ES-I3 (cell line): ENCODE results near the gene NAPA.

Experiments
- H3K36me3 ChIP-seq: 2 replicates; pipeline ENCODE4 v1.6.1; 2013; ENCODE audit warnings: mild to moderate bottlenecking, low read length, control low read depth, moderate library complexity; ENCODE audit not compliant: insufficient read depth
- H3K4me1 ChIP-seq: 2 replicates; pipeline ENCODE4 v1.6.1; 2013; ENCODE audit warnings: mild to moderate bottlenecking, control low read depth, low read length; ENCODE audit not compliant: insufficient read depth
- H3K9ac ChIP-seq: 2 replicates; pipeline ENCODE4 v1.6.1; 2013; ENCODE audit warnings: low read depth, mild to moderate bottlenecking, low read length, moderate library complexity
- H3K9me3 ChIP-seq: 2 replicates; pipeline ENCODE4 v1.6.1; 2013; ENCODE audit warnings: mild to moderate bottlenecking, low read length, moderate library complexity; ENCODE audit not compliant: control insufficient read depth, insufficient read depth

Gene NAPA

DNA sequence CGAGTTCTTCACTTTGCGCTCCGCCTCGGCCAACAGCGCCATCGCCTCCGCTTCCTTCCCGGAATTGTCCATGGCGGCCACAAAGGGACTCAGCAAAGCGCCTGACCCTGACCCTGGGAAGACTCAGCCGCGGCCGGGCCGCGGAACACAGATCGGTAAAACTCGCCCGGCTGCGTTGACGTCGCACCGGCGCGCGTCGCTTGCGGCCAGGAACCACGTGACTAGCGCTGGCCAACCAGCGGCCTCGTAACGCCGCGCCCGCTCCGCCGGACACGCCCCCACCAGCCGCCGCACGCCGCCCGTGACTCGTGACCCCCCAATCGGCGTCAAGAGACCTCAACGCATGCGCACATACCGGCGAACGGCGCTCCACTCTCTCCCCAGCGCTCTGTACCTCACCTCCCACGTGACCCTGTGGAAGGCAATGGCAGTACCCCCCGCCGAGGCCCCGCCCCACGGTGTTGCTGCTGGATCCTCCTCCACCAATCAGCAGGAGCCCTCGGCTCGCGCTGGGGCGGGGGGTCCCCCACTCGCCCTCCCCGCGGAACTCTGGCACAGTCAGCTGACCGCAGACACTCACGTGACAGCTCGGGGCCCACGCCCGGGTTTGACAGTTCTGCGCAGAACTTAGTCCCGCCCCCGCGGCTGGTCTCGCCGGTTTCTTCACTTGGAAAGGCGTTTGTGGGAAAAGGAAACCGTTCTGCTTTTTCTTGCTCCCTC is at the start of gene NAPA:
NAPA (minus strand) TSS at position 195 of the 720 bp plus-strand sequence; CDS start at position 72, 123 bp downstream.
- H3K4me1 ChIP-seq = peaks cover 10% of the 10 kb centered on the region
- peak within 1 kb of the TSS; percentile 89 for H3K9ac ChIP-seq
- H3K36me3 ChIP-seq = no peaks in the 10 kb centered on the region
- H3K9me3 ChIP-seq = no peaks in the 10 kb centered on the region

DNA sequence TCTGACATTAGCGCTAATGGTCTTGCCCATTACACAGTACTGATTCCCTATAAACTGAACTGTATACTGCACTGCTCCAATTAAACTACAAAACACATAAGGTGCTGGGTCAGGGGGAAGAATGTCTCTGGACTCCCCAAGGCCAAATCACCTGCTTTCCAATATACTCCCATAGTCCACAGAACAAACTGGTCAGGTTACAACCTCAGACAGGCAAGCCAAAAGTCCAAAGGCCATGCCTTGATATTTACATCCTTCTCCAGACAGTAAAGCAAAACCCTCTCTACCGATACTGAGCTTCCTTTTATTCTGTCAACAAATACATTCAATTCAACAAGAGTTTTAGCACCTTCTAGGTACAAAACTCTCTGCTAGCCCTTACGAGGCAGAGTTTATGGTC is 49.2 kb upstream of the NAPA start:
- Histone ChIP-seq H3K9ac (no peak overlapping the region), H3K9me3 (no peaks in the 10 kb centered on the region), H3K4me1 (peaks cover 12% of the 10 kb centered on the region), H3K36me3 (no peaks in the 10 kb centered on the region)

DNA sequence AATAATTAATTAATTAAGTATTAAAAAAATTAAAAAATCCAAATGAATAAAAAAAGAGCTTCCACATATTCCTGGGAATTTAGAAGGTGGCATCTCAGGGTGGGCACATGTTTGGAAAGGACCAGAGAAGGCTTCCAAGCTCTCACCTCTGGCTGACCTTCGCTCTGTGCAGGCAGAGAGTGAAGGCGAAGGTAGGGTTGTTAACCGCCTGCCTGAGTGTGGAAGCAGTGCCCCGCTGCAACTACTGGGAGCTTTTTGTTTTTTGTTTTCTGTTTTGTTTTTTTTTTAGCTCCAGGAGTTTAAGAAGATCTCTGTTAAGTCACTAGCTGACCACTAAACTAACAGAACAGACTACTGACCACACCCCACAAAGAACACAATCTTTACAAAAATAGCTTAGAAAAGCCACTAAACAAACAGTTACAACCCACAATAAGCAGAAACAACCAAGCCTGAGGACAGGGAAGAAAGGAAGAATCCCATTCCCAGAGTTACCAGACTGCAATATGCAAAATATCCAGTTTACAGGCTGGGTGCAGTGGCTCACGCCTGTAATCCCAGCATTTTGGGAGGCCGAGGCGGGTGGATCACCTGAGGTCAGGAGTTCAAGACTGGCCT is 46.7 kb upstream of the NAPA start:
- Histone ChIP-seq H3K9me3 (no peaks in the 10 kb centered on the region), H3K9ac (no peak overlapping the region), H3K36me3 (no peaks in the 10 kb centered on the region), H3K4me1 (peaks cover 12% of the 10 kb centered on the region)

DNA sequence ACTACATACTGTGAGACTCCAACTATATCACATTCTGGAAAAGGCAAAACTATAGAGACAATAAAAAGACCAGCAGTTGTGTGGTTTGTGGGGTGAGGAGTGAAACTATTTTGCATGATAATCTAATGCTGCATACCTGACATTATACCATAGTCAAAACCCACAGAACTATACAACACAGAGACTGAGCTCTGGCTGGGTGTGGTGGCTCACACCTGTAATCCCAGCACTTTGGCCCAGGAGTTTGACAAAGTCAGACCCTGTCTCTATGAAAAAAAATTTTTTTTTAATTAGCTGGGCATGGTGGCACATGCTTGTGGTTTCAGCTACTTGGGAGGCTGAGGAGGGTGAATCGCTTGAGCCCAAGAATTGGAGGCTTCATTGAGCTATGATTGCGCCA is 46.1 kb upstream of the NAPA start:
- Histone ChIP-seq H3K36me3 (no peaks in the 10 kb centered on the region), H3K9ac (no peak overlapping the region)

DNA sequence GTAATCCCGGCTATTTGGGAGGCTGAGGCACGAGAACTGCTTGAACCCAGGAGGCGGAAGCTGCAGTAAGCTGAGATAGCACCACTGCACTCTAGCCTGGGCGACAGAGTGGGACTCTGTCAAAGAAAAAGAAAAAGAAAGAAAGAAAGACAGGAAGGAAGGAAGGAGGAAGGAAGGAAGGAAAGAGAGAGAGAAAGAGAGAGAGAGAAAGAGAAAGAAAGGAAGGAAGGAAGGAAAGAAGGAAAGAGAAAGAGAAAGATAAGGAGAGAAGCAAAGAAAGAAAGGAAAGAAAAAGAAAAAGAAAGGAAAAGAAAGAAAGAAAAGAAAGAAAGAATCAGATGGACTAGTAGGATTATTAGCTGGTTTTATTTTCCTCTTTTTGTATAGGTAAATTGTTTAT is 35.3 kb upstream of the NAPA start:
- Histone ChIP-seq H3K9ac (no peak overlapping the region), H3K36me3 (no peaks in the 10 kb centered on the region), H3K4me1 (peaks cover 9% of the 10 kb centered on the region; the same call in 1 of the 2 replicates), H3K9me3 (no peaks in the 10 kb centered on the region)

More for the DNA sequence above, 46.1 kb upstream of the NAPA start:
- Histone ChIP-seq H3K4me1 (peaks cover 12% of the 10 kb centered on the region), H3K9me3 (no peaks in the 10 kb centered on the region)

DNA sequence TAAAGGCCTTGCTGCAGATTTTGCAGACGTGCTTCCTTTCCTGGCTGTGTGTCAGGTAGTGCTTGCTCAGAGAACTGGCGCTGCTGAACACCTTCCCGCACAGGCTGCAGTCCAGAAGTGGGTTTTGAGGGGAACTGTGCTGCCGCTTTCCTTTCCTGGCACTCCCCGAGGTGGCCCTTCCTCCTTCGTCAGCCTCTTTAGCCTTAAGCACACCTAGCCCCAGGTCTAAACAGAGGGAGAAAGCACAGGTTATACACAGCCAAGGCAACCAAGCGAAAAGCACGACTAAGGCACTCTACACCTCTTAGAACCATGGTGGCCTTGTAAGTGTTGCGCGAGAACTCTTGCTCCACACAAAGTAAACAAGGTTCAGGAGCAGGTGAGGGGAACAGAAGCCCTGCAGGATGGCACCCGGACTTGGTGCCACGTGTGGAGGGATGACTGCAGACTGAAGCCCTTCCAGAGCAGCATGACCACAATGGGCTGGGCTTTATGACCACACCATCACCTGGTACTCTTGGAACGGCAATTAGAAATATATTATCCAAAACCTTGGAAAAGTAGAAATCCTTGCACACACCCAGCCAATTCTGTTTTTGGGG is 34.5 kb upstream of the NAPA start:
- no peaks in the 10 kb centered on the region for H3K36me3 ChIP-seq
- no peak overlapping the region for H3K9ac ChIP-seq
- no peaks in the 10 kb centered on the region for H3K9me3 ChIP-seq
- peaks cover 9% of the 10 kb centered on the region; the same call in 1 of the 2 replicates for H3K4me1 ChIP-seq

DNA sequence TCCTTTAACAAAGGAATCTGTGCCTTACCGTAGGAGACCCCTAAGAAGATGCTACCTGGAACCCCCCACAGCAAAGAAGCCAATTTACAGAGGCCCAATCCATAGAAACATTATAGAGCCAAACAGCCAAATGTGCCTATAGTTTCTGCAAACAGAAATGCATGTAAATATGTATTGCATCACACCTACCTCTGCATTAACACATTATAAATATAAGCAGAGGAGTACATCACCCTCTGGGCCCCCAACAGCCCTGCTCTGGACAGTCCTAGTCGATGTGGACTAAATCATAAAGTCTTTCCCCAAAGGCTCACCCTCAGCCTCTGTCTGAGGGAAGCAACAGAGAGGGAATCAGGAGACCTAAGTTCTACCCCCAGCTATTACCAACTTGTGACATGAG is 32.3 kb upstream of the NAPA start:
- no peaks in the 10 kb centered on the region for H3K9me3 ChIP-seq
- no peaks in the 10 kb centered on the region for H3K36me3 ChIP-seq
- H3K4me1 ChIP-seq = peaks cover 9% of the 10 kb centered on the region; the same call in 1 of the 2 replicates
- no peak overlapping the region for H3K9ac ChIP-seq

DNA sequence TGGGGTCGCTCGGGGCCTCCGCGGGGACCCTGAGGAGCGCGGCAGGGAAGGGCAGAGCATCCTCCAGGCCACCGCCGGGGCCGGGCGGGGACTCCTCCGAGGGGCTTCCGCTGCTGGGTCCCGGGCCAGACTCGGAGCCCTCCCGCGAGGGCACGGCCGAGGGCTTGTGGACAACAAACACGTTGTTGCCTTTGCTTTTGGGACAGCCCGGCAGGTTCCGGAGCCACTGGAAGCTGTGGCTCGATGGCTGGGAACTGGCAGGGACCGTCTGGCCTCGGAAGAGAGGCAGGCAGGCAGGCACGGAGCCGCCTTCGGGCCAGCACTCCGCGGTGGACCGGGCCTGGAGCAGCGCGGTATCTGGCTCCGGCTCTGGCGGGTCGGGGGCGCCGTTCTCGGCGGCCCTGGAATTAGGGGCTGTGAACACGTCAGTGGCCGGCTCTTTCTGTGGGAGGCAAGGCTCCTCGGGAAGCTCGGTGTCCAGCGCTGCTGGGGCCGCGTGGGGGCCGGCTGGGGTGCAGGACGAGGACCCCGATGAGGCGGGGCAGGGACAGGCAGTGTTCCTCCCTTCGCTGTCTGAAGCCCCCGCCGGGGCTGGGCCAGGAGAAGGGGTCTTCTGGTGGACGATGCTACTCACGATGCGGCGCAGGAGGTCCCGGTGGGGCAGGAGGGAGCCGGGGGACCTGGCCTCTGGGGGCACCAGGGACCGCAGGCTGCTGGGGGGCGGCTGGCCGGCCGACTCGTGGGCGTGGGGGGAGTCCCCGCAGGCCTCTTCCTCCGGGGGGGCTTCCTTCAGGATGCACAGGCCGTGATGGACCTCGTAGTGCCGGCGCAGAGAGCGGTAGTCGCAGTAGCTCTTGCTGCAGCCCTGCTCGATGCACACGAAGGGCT is 30.4 kb upstream of the NAPA start:
- H3K36me3 ChIP-seq = no peaks in the 10 kb centered on the region
- H3K9ac ChIP-seq = no peak overlapping the region
- peaks cover 9% of the 10 kb centered on the region; the same call in 1 of the 2 replicates for H3K4me1 ChIP-seq
- no peaks in the 10 kb centered on the region for H3K9me3 ChIP-seq

DNA sequence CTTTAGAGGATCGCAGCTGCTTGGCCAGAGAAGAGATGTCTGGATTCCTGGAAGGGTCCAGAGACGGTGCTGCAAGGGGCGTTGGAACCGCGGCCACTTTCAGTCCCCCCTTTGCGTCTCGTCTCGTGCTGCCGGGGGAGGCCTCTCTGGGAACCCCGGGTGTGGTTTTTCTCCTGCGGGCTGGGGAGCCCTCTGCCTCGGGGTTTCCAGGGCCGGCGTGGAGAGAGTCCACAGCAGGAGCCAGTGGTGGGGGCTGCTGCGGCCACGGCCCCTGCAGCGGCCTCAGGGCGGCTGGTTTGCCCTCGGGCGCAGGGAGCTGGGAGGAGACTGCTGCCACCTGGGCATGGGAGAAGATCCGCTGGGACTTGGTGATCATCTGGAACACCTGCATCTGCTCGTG is 29.6 kb upstream of the NAPA start:
- no peaks in the 10 kb centered on the region for H3K36me3 ChIP-seq
- no peaks in the 10 kb centered on the region for H3K9me3 ChIP-seq
- peaks cover 9% of the 10 kb centered on the region; the same call in 1 of the 2 replicates for H3K4me1 ChIP-seq
- no peak overlapping the region for H3K9ac ChIP-seq

DNA sequence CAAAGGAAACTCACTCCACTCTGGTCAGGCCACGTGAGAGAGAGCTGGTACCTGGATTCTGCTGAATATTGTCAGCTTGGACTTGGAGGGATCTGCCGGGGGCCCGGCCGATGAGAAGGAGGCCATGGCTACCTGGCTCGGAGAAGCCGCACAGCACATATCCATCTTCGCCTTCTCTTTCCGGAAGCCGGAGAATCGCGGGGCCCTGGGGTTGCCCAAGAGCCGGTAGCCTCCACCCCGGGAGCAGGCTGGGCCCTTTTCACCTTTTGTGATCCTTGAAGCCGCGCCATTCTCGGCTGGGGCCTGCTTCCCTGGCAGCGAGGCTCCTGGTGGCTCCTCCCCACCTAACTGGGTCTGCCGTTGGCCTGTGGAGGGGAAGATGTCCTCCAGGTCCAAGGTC is 29.2 kb upstream of the NAPA start:
- Histone ChIP-seq H3K4me1 (peaks cover 9% of the 10 kb centered on the region; the same call in 1 of the 2 replicates), H3K9ac (no peak overlapping the region), H3K36me3 (no peaks in the 10 kb centered on the region), H3K9me3 (no peaks in the 10 kb centered on the region)

DNA sequence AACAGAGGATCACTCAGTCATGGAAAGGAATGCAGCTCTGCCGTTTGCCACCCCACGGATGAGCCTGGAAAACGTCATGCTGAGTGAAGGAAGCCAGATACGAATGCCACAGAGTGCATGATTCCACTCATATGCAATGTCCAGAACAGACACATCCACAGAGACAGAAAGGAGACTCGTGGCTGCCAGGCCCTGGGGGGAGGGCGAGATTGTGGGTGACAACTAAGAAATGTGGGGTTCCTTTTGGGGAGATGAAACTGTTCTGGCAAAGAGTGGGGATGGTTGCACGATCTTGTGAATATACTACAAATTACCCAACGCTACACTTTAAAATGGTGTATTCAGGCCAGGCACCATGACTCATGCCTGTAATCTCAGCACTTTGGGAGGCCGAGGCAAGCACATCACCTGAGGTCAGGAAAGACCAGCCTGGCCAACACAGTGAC is 27.2 kb upstream of the NAPA start:
- Histone ChIP-seq H3K9me3 (no peaks in the 10 kb centered on the region), H3K9ac (no peak overlapping the region), H3K4me1 (peaks cover 2% of the 10 kb centered on the region; the same call in 1 of the 2 replicates), H3K36me3 (no peaks in the 10 kb centered on the region)

DNA sequence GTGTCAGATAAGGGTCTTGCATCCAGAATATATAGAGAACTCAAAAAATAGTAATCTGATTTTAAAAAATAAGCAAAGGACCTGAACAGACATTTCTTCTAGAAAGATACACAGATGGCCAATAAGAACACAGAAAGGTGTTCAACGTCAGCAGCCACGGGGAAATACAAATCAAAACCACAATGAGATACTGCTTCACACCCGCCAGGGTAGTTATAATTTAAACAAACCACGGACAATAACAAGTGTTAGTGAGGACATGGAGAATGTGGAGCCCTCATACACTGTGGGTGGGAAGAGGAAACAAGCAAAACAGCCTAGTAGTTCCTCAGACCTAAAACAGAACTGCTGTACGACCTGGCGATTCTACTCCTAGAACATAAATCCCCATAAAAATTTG is 26.7 kb upstream of the NAPA start:
- Histone ChIP-seq H3K9me3 (no peaks in the 10 kb centered on the region), H3K4me1 (no peaks in the 10 kb centered on the region; the same call in 1 of the 2 replicates), H3K36me3 (no peaks in the 10 kb centered on the region), H3K9ac (no peak overlapping the region)

DNA sequence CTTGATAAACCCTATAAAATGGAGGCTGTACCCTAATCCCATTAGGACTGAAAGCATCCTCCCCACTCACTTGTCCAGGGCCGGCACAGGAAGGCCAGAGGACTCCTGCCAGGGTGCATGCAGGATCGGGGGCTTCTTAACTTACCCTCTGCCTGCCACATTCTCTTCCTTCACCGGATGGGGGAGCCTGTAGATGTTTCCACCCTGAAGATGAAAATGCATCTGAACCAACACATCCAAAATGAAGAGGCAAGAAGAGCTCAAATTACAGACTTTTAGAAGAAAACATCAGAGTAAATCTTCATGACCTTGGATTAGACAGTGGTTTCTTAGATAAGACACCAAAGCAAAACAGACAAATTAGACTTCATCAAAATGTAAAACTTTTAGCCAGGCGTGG is 25.9 kb upstream of the NAPA start:
- Histone ChIP-seq H3K9ac (no peak overlapping the region), H3K9me3 (no peaks in the 10 kb centered on the region), H3K4me1 (no peaks in the 10 kb centered on the region; the same call in 1 of the 2 replicates)

DNA sequence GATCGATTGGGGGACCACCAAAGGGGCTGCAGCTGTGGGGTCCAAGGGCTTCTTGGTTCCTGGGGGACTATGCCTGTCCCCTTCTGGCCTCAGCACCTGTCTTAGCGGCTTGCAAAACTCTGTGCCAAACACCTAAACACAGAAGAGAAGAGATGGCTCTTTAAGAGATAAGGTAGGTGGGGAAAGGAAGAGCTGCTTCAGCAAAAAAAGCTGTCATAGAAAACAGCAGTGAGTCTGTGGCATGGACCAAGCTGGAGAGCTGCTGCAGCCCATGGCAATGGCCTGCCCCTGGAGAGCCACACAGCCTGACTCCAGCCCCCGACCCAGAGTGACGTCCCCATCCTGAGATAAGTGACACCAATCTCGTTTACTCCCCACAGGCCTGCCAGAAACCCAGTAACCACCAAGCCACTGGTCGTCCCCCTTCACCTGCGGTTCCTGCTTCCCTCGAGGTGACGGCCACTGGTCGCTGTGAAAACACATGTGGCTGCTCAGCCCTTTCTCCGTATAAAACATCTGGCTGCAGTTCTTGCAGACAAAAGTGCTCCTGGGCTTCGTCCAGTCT is 25.0 kb upstream of the NAPA start:
- H3K4me1 ChIP-seq = no peaks in the 10 kb centered on the region; the same call in 1 of the 2 replicates
- H3K36me3 ChIP-seq = no peaks in the 10 kb centered on the region
- H3K9ac ChIP-seq = no peak overlapping the region
- H3K9me3 ChIP-seq = peaks cover 5% of the 10 kb centered on the region

More for the DNA sequence above, 25.9 kb upstream of the NAPA start:
- no peaks in the 10 kb centered on the region for H3K36me3 ChIP-seq
